ENCODE results near the gene GRID1. TPM values are rescaled to one million over a fixed set of nuclear protein-coding genes. Genes with fewer than 3 reads are reported as not detected.

Gene GRID1
- total RNA-seq, 4 donors from 2014 or later, result 0.35 to 10.7 (median 1.3) TPM

- Histone ChIP-seq H3K4me1 (no peaks in the 10 kb centered on the region), H3K27me3 (no peaks in the 10 kb centered on the region), H3K4me3 (no peak overlapping the region)
Observed at GRCh38 chr10:86310702-86311101, 55.9 kb downstream of the GRID1 start.

GRCh38 chr10:86310291-86310690 lies 56.3 kb downstream of the GRID1 start:
- no peaks in the 10 kb centered on the region for H3K36me3 ChIP-seq
- no peak for DNase-seq
- H3K4me1 ChIP-seq, result no peaks in the 10 kb centered on the region
- H3K9me3 ChIP-seq, result no peaks in the 10 kb centered on the region
- H3K27me3 ChIP-seq, result no peaks in the 10 kb centered on the region
- no peak overlapping the region for H3K4me3 ChIP-seq
- TF ChIP-seq POLR2A (IDR thresholded peaks at IDR 0.05) (no peak), CTCF (IDR thresholded peaks at IDR 0.05) (no peak)
- H3K27ac ChIP-seq, result no peak overlapping the region

More at GRCh38 chr10:86310702-86311101, 55.9 kb downstream of the GRID1 start:
- TF ChIP-seq POLR2A (IDR thresholded peaks at IDR 0.05) (no peak), CTCF (IDR thresholded peaks at IDR 0.05) (no peak)
- Histone ChIP-seq H3K36me3 (no peaks in the 10 kb centered on the region), H3K9me3 (no peaks in the 10 kb centered on the region), H3K27ac (no peak overlapping the region)
- no peak for DNase-seq

DNA sequence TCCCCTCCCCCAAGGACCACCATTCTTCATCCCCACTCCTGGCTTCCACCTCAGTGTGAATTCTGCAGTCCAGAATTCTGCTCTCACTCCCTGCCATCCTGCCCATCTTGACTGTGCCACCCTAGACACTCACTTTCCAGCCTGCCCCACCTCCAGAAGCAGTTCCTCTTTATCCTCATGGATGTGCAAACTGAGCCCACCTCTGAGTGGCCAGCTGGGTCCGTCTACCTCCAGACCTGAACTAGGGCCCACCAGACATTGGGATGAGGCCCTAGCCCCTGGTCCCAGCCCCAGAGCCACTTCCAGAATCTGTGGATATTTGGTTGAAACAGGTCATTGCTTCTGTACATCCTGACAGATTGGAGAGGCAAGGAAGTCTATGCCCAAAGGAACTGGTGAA lies 58.5 kb downstream of the GRID1 start:
- DNase-seq, result peak in 1 of 3 donors; percentile 22
- no peaks in the 10 kb centered on the region for H3K36me3 ChIP-seq
- H3K27ac ChIP-seq, result no peak overlapping the region
- H3K27me3 ChIP-seq, result no peaks in the 10 kb centered on the region
- no peaks in the 10 kb centered on the region for H3K9me3 ChIP-seq
- TF ChIP-seq CTCF (IDR thresholded peaks at IDR 0.05) (no peak), POLR2A (IDR thresholded peaks at IDR 0.05) (no peak)
- no peak overlapping the region for H3K4me3 ChIP-seq
- no peaks in the 10 kb centered on the region for H3K4me1 ChIP-seq

GRCh38 chr10:86306628-86307278 lies 59.8 kb downstream of the GRID1 start:
- H3K4me3 ChIP-seq, result no peak overlapping the region
- no peaks in the 10 kb centered on the region for H3K36me3 ChIP-seq
- no peaks in the 10 kb centered on the region for H3K4me1 ChIP-seq
- no peak overlapping the region for H3K27ac ChIP-seq
- H3K9me3 ChIP-seq, result no peaks in the 10 kb centered on the region
- H3K27me3 ChIP-seq, result no peaks in the 10 kb centered on the region
- peak in 1 of 3 donors; percentile 36 for DNase-seq
- no peak for TF ChIP-seq POLR2A (IDR thresholded peaks at IDR 0.05)
- no peak for TF ChIP-seq CTCF (IDR thresholded peaks at IDR 0.05)

DNA sequence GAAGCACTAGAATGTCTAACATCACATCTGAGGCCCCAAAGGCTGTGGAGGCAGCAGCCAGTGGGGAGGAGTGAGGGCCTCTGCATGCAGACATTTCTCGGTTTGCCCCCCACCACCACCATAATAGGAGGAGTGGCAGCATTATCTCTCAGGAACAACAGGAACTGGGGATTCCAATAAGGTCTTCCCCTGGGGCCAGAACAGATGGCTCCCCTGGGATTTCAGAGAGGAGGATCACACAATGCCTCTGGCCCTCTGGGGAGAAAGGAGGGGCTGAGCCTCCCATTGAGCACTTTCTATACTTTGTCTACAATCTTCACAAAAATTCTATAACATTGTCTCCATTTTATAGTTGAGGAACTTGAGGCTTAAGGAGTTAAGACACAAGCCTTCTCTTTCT lies 61.1 kb downstream of the GRID1 start:
- no peaks in the 10 kb centered on the region for H3K4me1 ChIP-seq
- no peaks in the 10 kb centered on the region for H3K36me3 ChIP-seq
- H3K27me3 ChIP-seq, result no peaks in the 10 kb centered on the region
- H3K27ac ChIP-seq, result no peak overlapping the region
- DNase-seq, result no peak
- H3K9me3 ChIP-seq, result no peaks in the 10 kb centered on the region
- H3K4me3 ChIP-seq, result no peak overlapping the region
- TF ChIP-seq POLR2A (IDR thresholded peaks at IDR 0.05), result no peak
- no peak for TF ChIP-seq CTCF (IDR thresholded peaks at IDR 0.05)

All from Peyer's patch (tissue), 4 donors.